Retinal pigment epithelial cell (primary cell): ENCODE data around the gene RASAL2.

Source experiments
- DNase-seq: peaks from one replicate; pipeline ENCODE4 v3.0.0-alpha.2; 2010; ENCODE audit warnings: low read depth
- H3K4me3 ChIP-seq: 2 replicates; pipeline ENCODE4 v1.5.1; 2011; ENCODE audit warnings: mild to moderate bottlenecking, low read length, control low read depth, moderate library complexity
- CTCF ChIP-seq: conservative IDR thresholded peaks from 2 replicates; pipeline ENCODE4 v1.5.1; 2011; ENCODE audit warnings: low read depth, low read length, control low read depth, inconsistent platforms

RASAL2 gene

GRCh38 chr1:178266113-178266512 lies 172.2 kb downstream of the RASAL2 start:
- no peak for DNase-seq
- TF ChIP-seq CTCF = no peak
- no peak overlapping the region for H3K4me3 ChIP-seq

GRCh38 chr1:178266619-178267066 lies 172.7 kb downstream of the RASAL2 start:
- H3K4me3 ChIP-seq = no peak overlapping the region
- no peak for DNase-seq
- no peak for TF ChIP-seq CTCF

GRCh38 chr1:178267646-178268094 lies 173.8 kb downstream of the RASAL2 start:
- no peak for DNase-seq
- H3K4me3 ChIP-seq = no peak overlapping the region
- TF ChIP-seq CTCF = no peak

- no peak for DNase-seq
- no peak overlapping the region for H3K4me3 ChIP-seq
- TF ChIP-seq CTCF = no peak
Measured at GRCh38 chr1:178271471-178271870, 177.6 kb downstream of the RASAL2 start.

GRCh38 chr1:178273707-178274410 lies 180.0 kb downstream of the RASAL2 start:
- no peak overlapping the region for H3K4me3 ChIP-seq
- no peak for DNase-seq
- no peak for TF ChIP-seq CTCF

GRCh38 chr1:178275049-178275448 lies 181.1 kb downstream of the RASAL2 start:
- H3K4me3 ChIP-seq = no peak overlapping the region
- no peak for DNase-seq
- TF ChIP-seq CTCF = no peak

GRCh38 chr1:178275553-178275952 lies 181.6 kb downstream of the RASAL2 start:
- no peak for TF ChIP-seq CTCF
- DNase-seq = no peak
- no peak overlapping the region for H3K4me3 ChIP-seq
